ENCODE data around the gene MUC5B.

MUC5B gene

DNA sequence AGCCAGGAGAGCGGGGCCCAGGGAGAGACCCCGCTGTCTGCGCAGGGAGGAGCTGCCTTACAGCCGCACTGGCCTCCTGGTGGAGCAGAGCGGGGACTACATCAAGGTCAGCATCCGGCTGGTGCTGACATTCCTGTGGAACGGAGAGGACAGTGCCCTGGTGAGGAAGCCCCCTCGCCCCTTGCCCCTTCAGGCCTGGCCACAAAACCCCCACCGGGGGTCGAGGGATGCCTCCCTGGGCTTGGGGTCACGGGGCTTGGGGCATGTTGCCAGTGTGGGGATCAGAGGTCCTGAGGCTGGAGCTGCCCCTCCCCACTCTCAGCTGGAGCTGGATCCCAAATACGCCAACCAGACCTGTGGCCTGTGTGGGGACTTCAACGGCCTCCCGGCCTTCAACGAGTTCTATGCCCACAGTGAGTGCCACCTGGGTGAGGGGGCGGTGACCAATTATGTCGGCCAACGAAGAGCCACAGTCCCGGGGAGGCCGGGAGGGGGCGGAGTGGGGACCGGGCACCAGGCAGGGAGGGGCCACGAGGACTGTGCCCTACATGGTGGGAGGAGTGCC lies 4.2 kb downstream of the MUC5B start:
- no peak for DNase-seq (ENCODE audit: low spot score)
- Mint-ChIP-seq H3K27me3 (ENCODE audit: low read depth) (no peaks in the 10 kb centered on the region), H3K4me1 (ENCODE audit: low read depth) (no peaks in the 10 kb centered on the region), H3K27ac (no peak overlapping the region), H3K4me3 (no peak overlapping the region), H3K36me3 (ENCODE audit: low read depth) (no peaks in the 10 kb centered on the region), H3K9me3 (no peaks in the 10 kb centered on the region)

DNA sequence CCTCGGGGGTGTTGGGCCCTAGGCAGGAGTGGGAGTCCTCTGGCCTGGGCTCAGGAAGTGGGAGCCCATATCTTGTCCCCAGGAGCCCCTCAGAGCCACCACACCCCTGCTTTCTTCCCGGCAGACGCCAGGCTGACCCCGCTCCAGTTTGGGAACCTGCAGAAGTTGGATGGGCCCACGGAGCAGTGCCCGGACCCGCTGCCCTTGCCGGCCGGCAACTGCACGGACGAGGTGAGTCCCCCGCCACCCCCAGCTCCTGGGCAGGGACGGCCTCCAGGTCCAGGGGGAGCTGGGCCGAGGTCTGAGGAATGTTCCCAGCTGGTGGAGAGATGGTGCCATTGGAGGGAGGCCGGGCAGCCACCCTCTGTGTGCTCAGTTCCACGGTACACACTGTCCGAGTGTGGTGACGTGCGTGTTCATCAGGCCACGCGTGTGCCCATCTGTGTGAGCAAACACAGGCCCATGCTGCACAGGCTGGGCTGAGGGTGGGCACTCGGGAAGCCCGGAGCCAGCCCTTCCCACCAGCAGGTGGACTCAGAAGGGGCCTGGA lies 4.8 kb downstream of the MUC5B start:
- H3K27me3 Mint-ChIP-seq (ENCODE audit: low read depth): no peaks in the 10 kb centered on the region
- H3K27ac Mint-ChIP-seq: no peak overlapping the region
- no peaks in the 10 kb centered on the region for H3K9me3 Mint-ChIP-seq
- H3K4me3 Mint-ChIP-seq: no peak overlapping the region
- H3K4me1 Mint-ChIP-seq (ENCODE audit: low read depth): no peaks in the 10 kb centered on the region
- DNase-seq (ENCODE audit: low spot score): no peak
- no peaks in the 10 kb centered on the region for H3K36me3 Mint-ChIP-seq (ENCODE audit: low read depth)

DNA sequence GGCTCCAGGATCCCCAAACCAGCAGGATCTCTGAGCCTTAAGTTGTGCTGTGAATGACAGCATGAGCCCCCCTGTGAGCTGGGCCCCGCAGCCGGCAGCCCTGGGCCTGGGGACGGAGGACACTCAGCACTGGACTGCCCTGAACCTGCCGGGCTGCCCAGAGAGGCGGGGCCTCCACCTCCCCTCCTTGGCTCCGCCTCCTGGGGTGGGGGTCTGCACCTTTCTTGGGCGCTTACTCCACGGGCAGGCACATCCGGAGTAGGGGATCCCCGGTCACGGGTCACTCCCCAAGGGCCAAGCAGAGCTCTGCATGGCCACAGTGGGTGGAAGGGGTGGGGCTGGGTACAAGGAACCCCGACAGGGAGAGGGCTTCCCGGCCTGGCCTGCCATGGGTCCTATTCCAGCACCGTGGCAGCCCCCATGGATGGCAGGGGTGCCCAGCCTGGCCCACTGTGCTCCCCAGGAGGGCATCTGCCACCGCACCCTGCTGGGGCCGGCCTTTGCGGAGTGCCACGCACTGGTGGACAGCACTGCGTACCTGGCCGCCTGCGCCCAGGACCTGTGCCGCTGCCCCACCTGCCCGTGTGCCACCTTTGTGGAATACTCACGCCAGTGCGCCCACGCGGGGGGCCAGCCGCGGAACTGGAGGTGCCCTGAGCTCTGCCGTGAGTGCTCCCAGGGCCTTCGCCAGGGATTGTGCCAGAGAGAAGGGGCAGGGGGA lies 5.4 kb downstream of the MUC5B start:
- Mint-ChIP-seq H3K9me3 (no peaks in the 10 kb centered on the region), H3K27ac (no peak overlapping the region)
- DNase-seq (ENCODE audit: low spot score): no peak

DNA sequence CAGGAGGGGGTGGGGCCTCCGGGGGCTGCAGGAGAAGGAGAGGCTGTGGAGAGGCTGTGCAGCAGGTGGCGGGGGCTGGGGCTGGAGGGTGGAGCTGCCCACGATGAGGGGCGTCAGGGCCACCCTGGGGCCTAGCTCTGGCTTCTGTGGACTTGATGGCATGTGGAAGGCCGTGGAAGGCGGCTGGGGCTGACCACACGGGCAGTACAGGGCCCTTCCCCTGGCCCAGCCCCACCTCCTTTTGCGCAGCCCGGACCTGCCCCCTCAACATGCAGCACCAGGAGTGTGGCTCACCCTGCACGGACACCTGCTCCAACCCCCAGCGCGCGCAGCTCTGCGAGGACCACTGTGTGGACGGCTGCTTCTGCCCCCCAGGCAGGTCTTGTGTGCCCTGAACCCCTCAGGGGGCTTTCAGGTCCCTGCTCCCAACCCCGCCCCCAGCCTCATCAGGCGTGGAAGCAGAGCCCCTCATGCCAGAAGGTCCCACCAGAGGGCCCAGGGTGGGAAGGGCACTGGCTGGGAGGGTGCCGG lies 6.1 kb downstream of the MUC5B start:
- no peaks in the 10 kb centered on the region for H3K27me3 Mint-ChIP-seq (ENCODE audit: low read depth)
- H3K4me1 Mint-ChIP-seq (ENCODE audit: low read depth): no peaks in the 10 kb centered on the region
- no peak for DNase-seq (ENCODE audit: low spot score)
- H3K4me3 Mint-ChIP-seq: no peak overlapping the region
- no peaks in the 10 kb centered on the region for H3K9me3 Mint-ChIP-seq
- no peak overlapping the region for H3K27ac Mint-ChIP-seq
- H3K36me3 Mint-ChIP-seq (ENCODE audit: low read depth): no peaks in the 10 kb centered on the region

More for the DNA sequence above, 5.4 kb downstream of the MUC5B start:
- Mint-ChIP-seq H3K36me3 (ENCODE audit: low read depth) (no peaks in the 10 kb centered on the region), H3K4me3 (no peak overlapping the region), H3K4me1 (ENCODE audit: low read depth) (no peaks in the 10 kb centered on the region), H3K27me3 (ENCODE audit: low read depth) (no peaks in the 10 kb centered on the region)

DNA sequence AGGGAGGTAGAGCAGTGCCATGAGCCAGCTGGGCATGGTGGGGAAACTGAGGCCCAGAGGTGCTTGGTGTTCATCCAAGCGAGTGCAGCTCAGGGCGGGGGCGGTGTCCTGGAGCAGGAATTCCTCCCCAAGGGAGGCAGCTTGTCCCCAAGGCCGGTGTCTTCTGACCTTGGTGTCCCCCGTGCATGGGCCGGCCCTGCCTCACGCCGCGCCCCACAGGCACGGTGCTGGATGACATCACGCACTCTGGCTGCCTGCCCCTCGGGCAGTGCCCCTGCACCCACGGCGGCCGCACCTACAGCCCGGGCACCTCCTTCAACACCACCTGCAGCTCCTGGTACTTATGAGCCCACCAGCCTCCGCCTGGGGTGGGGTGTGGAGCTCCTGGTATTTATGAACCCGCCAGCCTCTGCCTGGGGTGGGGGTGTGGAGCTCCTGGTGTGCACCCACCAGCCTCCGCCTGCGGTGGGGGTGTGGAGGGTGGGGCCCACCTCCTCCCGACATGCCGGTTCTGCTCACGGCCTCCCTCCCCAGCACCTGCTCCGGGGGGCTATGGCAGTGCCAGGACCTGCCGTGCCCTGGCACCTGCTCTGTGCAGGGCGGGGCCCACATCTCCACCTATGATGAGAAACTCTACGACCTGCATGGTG lies 6.7 kb downstream of the MUC5B start:
- no peaks in the 10 kb centered on the region for H3K36me3 Mint-ChIP-seq (ENCODE audit: low read depth)
- H3K27ac Mint-ChIP-seq: no peak overlapping the region
- no peak for DNase-seq (ENCODE audit: low spot score)
- H3K4me3 Mint-ChIP-seq: no peak overlapping the region
- H3K27me3 Mint-ChIP-seq (ENCODE audit: low read depth): no peaks in the 10 kb centered on the region
- H3K9me3 Mint-ChIP-seq: no peaks in the 10 kb centered on the region
- H3K4me1 Mint-ChIP-seq (ENCODE audit: low read depth): no peaks in the 10 kb centered on the region

DNA sequence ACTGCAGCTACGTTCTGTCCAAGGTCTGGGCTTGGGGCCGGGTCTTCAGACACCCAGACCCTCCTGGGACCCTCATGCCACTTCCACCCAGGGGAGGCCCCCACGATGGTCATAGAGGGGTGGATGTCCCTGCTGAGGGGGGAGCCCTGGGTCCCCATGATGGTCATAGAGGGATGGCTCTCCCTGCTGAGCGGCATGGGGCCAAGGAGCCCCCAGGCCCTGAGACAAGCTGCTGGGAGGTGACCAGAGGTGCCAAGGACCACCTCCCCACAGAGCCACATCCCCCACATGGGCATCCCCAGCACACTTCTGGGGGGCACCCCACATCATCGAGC lies 7.2 kb downstream of the MUC5B start:
- Mint-ChIP-seq H3K9me3 (no peaks in the 10 kb centered on the region), H3K27me3 (ENCODE audit: low read depth) (no peaks in the 10 kb centered on the region), H3K4me1 (ENCODE audit: low read depth) (no peaks in the 10 kb centered on the region), H3K27ac (no peak overlapping the region), H3K4me3 (no peak overlapping the region), H3K36me3 (ENCODE audit: low read depth) (no peaks in the 10 kb centered on the region)
- DNase-seq (ENCODE audit: low spot score): no peak

DNA sequence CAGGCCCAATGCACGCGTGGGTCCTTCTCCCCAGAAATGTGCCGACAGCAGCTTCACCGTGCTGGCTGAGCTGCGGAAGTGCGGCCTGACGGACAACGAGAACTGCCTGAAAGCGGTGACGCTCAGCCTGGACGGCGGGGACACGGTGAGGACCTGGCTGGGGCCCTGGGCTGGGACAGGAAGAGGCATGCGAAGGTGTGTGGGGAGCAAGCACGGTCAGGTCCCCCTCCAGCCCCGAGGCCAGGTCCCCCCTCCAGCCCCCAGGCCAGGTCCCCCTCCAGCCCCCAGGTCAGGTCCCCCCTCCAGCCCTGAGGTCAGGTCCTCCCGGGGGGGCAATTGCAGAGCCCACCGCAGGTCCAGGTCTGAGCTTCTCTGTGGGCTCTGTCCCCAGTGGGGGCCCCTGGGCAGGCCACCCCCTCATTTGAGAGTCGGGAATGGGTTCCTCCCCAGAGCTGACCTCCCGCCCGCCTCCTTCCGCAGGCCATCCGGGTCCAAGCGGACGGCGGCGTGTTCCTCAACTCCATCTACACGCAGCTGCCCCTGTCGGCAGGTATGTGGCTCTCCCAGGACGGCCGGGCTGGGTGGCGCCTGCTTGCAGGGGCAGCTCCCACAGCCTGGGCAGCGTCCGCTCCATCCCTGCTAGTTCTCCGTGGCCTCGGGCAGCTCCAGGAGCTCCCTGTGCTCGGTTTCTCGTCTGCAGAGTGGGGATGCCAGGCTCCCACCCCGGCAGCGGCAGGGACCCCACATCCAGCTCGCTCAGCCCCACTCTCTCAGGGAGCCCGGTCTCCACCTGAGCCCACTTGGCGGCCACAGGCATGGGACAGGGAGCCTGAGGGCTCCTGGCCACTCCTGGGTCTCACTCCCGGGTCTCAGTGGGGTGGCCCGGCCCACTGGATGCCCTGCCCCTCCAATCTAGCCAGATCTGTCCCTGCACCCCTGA lies 7.9 kb downstream of the MUC5B start:
- Mint-ChIP-seq H3K4me3 (no peak overlapping the region), H3K4me1 (ENCODE audit: low read depth) (no peaks in the 10 kb centered on the region), H3K27ac (no peak overlapping the region), H3K27me3 (ENCODE audit: low read depth) (no peaks in the 10 kb centered on the region), H3K9me3 (no peaks in the 10 kb centered on the region), H3K36me3 (ENCODE audit: low read depth) (no peaks in the 10 kb centered on the region)
- DNase-seq (ENCODE audit: low spot score): no peak

DNA sequence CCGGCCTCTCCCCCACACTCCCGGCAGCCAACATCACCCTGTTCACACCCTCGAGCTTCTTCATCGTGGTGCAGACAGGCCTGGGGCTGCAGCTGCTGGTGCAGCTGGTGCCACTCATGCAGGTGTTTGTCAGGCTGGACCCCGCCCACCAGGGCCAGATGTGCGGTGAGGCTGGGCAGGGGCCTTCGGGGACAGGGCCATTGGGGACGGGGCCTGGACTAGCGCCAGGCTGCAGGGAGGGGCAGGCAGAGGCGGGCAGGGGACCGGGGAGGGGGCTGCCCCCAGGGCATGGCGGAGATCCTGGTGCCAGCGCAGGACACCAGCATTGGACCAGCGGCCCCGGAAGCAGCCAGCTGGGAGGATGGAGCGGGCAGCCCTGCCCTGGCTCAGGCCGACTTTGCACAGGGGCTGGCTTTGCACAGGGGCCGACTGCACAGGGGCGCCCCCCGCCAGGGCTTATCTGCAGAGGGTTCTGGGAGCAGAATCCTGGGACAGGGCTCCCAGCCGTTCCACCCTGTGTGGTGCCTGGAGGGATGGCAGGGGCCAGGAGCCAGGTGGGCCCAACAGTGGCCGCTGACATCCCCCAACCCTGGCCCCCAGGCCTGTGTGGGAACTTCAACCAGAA lies 8.6 kb downstream of the MUC5B start:
- Mint-ChIP-seq H3K36me3 (ENCODE audit: low read depth) (no peaks in the 10 kb centered on the region), H3K4me3 (no peak overlapping the region), H3K27ac (no peak overlapping the region), H3K4me1 (ENCODE audit: low read depth) (no peaks in the 10 kb centered on the region), H3K9me3 (no peaks in the 10 kb centered on the region), H3K27me3 (ENCODE audit: low read depth) (no peaks in the 10 kb centered on the region)
- DNase-seq (ENCODE audit: low spot score): no peak

DNA sequence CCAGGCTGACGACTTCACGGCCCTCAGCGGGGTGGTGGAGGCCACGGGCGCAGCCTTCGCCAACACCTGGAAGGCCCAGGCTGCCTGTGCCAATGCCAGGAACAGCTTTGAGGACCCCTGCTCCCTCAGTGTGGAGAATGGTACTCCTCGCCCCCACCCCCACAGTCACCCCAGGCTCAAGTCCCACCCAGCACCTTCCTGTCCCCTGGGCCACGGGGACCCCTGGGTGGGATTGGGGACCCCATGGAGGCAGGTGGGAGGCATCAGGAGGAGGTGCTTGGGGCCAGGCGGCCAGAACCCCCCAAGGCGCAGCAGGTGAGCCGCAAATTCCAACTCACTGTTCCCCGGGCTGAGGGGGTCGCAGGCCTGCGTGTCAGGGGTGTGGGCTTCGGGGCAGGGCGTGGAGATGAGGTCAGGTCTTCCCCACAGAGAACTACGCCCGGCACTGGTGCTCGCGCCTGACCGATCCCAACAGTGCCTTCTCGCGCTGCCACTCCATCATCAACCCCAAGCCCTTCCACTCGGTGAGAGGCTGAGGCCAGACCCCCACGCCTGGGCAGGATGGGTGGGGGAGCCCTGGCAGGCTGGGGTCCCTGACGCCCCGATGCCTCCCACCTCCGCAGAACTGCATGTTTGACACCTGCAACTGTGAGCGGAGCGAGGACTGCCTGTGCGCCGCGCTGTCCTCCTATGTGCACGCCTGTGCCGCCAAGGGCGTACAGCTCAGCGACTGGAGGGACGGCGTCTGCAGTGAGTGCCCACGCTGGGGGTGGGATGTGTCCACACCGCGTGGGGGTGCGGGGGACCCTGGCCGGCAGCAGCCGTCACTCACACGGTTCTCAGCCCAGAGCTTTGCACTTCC lies 9.4 kb downstream of the MUC5B start:
- Mint-ChIP-seq H3K9me3 (no peaks in the 10 kb centered on the region), H3K4me3 (no peak overlapping the region), H3K27ac (no peak overlapping the region), H3K36me3 (ENCODE audit: low read depth) (no peaks in the 10 kb centered on the region), H3K27me3 (ENCODE audit: low read depth) (no peaks in the 10 kb centered on the region), H3K4me1 (ENCODE audit: low read depth) (no peaks in the 10 kb centered on the region)
- no peak for DNase-seq (ENCODE audit: low spot score)

DNA sequence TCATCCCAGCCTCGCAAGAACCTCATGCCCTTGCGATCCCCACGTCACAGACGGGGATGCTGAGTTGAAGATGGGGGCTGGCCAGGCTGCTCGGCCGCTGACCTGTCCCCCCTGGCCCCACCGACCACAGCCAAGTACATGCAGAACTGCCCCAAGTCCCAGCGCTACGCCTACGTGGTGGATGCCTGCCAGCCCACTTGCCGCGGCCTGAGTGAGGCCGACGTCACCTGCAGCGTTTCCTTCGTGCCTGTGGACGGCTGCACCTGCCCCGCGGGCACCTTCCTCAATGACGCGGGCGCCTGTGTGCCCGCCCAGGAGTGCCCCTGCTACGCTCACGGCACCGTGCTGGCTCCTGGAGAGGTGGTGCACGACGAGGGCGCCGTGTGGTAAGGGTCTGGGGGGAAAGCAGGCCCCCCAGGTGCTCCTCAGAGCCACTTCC lies 10.0 kb downstream of the MUC5B start:
- no peaks in the 10 kb centered on the region for H3K9me3 Mint-ChIP-seq
- no peak overlapping the region for H3K4me3 Mint-ChIP-seq
- DNase-seq (ENCODE audit: low spot score): no peak
- H3K27me3 Mint-ChIP-seq (ENCODE audit: low read depth): no peaks in the 10 kb centered on the region
- no peak overlapping the region for H3K27ac Mint-ChIP-seq
- no peaks in the 10 kb centered on the region for H3K36me3 Mint-ChIP-seq (ENCODE audit: low read depth)
- H3K4me1 Mint-ChIP-seq (ENCODE audit: low read depth): no peaks in the 10 kb centered on the region

DNA sequence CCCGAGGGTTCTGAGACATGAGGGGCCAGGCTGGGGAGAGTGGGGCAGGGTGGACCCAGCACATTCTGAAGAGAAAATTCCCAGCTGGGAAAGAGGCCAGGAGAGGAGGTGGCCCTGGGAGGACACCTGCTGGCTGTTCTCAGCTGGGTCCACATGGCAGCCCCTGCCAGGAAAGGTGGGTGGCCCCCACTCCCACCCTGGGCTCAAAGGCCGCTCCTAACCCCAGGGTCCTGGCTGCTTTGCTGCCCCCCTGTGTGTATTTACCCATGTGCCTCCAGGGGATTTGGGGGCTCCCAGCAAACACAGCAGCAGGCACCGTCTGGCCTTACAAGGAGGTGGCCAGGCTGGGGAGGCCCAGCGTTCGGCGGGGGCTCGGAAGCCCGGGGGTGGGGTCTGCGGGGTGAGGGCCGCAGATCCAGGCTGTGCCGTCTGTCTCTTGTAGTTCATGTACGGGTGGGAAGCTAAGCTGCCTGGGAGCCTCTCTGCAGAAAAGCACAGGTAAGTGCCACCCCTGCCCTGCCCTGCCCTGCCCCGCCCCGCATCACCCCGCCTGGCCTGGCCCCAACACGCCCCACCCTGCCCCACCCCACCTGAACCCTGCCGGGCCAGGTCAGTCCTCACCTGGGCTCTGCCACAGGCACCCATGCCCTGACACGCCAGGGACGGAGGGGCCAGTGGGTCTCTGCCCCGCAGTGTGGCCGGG lies 10.6 kb downstream of the MUC5B start:
- Mint-ChIP-seq H3K4me1 (ENCODE audit: low read depth) (no peaks in the 10 kb centered on the region), H3K36me3 (ENCODE audit: low read depth) (no peaks in the 10 kb centered on the region), H3K9me3 (no peaks in the 10 kb centered on the region), H3K27me3 (ENCODE audit: low read depth) (no peaks in the 10 kb centered on the region), H3K27ac (no peak overlapping the region), H3K4me3 (no peak overlapping the region)
- DNase-seq (ENCODE audit: low spot score): no peak

DNA sequence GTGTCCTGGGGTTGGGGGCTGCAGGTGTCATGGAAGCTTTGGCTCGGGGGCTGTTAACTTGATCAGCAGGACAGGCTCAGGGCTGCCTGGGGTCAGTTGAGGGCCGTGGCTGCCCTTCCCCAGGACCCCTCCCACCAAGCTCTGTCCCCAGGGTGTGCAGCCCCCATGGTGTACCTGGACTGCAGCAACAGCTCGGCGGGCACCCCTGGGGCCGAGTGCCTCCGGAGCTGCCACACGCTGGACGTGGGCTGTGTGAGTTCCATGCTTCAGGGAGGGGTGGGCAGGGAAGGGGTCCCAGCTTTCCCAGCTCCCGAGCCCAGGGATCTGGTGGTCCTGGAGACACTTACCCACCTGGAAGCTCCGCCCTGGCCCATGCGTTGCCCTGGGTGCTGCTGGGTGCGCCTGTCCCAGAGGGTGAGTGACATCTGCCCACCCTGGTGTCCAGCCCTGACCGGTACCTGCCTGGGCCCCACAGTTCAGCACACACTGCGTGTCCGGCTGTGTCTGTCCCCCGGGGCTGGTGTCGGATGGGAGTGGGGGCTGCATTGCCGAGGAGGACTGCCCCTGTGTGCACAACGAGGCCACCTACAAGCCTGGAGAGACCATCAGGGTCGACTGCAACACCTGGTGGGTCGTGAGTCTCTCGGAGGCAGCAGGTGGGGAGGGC lies 11.3 kb downstream of the MUC5B start:
- Mint-ChIP-seq H3K9me3 (no peaks in the 10 kb centered on the region), H3K36me3 (ENCODE audit: low read depth) (no peaks in the 10 kb centered on the region), H3K4me1 (ENCODE audit: low read depth) (no peaks in the 10 kb centered on the region), H3K4me3 (no peak overlapping the region), H3K27me3 (ENCODE audit: low read depth) (no peaks in the 10 kb centered on the region), H3K27ac (no peak overlapping the region)
- DNase-seq (ENCODE audit: low spot score): no peak
